ENCODE results near the gene AIG1. TPM values are rescaled to one million over a fixed set of nuclear protein-coding genes. Genes with fewer than 3 reads are reported as not detected.

The AIG1 gene
- polyA plus RNA-seq, 1 donor from 2014 or later = 23.2 TPM

- Histone ChIP-seq H3F3A (ENCODE audit: insufficient read depth, low read length, poor library complexity, severe bottlenecking) (no peaks in the 10 kb centered on the region), H4K20me1 (ENCODE audit: insufficient read depth) (no peaks in the 10 kb centered on the region), H3K4me2 (ENCODE audit: low read length) (no peak overlapping the region), H2AFZ (ENCODE audit: low read depth, low read length) (no peak overlapping the region), H3K4me3 (ENCODE audit: low read length) (no peak overlapping the region), H3K9me3 (ENCODE audit: low read length) (no peaks in the 10 kb centered on the region), H3K79me2 (replicated peaks; ENCODE audit: insufficient read depth, low read length) (no peaks in the 10 kb centered on the region), H3K9me2 (ENCODE audit: insufficient read depth, low read length) (no peaks in the 10 kb centered on the region), H3K36me3 (ENCODE audit: insufficient read depth, low read length) (no peaks in the 10 kb centered on the region), H3K9ac (ENCODE audit: low read length) (no peak overlapping the region), H3K27me3 (ENCODE audit: insufficient read depth, low read depth, low read length) (no peaks in the 10 kb centered on the region), H3K27ac (ENCODE audit: low read length) (no peak overlapping the region)
- TF ChIP-seq SMC3 (conservative IDR thresholded peaks at IDR 0.05; ENCODE audit: poor library complexity) = no peak
- TF ChIP-seq TAF1 (IDR thresholded peaks at IDR 0.05; ENCODE audit: low read depth) = no peak
- no peak for TF ChIP-seq EZH2 (IDR thresholded peaks at IDR 0.05; ENCODE audit: borderline replicate concordance, insufficient read depth, low read length, poor library complexity, severe bottlenecking)
- TF ChIP-seq MXI1 (conservative IDR thresholded peaks at IDR 0.05; ENCODE audit: poor library complexity, severe bottlenecking) = no peak
- TF ChIP-seq, protein P1, sequence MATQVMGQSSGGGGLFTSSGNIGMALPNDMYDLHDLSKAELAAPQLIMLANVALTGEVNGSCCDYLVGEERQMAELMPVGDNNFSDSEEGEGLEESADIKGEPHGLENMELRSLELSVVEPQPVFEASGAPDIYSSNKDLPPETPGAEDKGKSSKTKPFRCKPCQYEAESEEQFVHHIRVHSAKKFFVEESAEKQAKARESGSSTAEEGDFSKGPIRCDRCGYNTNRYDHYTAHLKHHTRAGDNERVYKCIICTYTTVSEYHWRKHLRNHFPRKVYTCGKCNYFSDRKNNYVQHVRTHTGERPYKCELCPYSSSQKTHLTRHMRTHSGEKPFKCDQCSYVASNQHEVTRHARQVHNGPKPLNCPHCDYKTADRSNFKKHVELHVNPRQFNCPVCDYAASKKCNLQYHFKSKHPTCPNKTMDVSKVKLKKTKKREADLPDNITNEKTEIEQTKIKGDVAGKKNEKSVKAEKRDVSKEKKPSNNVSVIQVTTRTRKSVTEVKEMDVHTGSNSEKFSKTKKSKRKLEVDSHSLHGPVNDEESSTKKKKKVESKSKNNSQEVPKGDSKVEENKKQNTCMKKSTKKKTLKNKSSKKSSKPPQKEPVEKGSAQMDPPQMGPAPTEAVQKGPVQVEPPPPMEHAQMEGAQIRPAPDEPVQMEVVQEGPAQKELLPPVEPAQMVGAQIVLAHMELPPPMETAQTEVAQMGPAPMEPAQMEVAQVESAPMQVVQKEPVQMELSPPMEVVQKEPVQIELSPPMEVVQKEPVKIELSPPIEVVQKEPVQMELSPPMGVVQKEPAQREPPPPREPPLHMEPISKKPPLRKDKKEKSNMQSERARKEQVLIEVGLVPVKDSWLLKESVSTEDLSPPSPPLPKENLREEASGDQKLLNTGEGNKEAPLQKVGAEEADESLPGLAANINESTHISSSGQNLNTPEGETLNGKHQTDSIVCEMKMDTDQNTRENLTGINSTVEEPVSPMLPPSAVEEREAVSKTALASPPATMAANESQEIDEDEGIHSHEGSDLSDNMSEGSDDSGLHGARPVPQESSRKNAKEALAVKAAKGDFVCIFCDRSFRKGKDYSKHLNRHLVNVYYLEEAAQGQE (IDR thresholded peaks at IDR 0.05; ENCODE audit: borderline replicate concordance) = no peak
- no peak for TF ChIP-seq POLR2AphosphoS5 (IDR thresholded peaks at IDR 0.05)
- TF ChIP-seq CTCF (IDR thresholded peaks at IDR 0.05; ENCODE audit: poor library complexity, severe bottlenecking) = no peak
- TF ChIP-seq EP300 (conservative IDR thresholded peaks at IDR 0.05; ENCODE audit: poor library complexity, severe bottlenecking) = no peak
Measured at GRCh38 chr6:143210420-143210819, 149.7 kb downstream of the AIG1 start.

- Histone ChIP-seq H3K9me3 (ENCODE audit: low read length) (no peaks in the 10 kb centered on the region), H2AFZ (ENCODE audit: low read depth, low read length) (no peak overlapping the region), H3K9ac (ENCODE audit: low read length) (no peak overlapping the region), H3F3A (ENCODE audit: insufficient read depth, low read length, poor library complexity, severe bottlenecking) (no peaks in the 10 kb centered on the region), H3K4me2 (ENCODE audit: low read length) (no peak overlapping the region), H3K36me3 (ENCODE audit: insufficient read depth, low read length) (no peaks in the 10 kb centered on the region), H3K9me2 (ENCODE audit: insufficient read depth, low read length) (no peaks in the 10 kb centered on the region), H3K79me2 (replicated peaks; ENCODE audit: insufficient read depth, low read length) (no peaks in the 10 kb centered on the region), H3K27me3 (ENCODE audit: insufficient read depth, low read depth, low read length) (no peaks in the 10 kb centered on the region), H3K27ac (ENCODE audit: low read length) (no peak overlapping the region), H4K20me1 (ENCODE audit: insufficient read depth) (no peaks in the 10 kb centered on the region), H3K4me3 (ENCODE audit: low read length) (no peak overlapping the region)
- no peak for TF ChIP-seq CTCF (IDR thresholded peaks at IDR 0.05; ENCODE audit: poor library complexity, severe bottlenecking)
- no peak for TF ChIP-seq POLR2AphosphoS5 (IDR thresholded peaks at IDR 0.05)
- TF ChIP-seq TAF1 (IDR thresholded peaks at IDR 0.05; ENCODE audit: low read depth) = no peak
- TF ChIP-seq RAD21 (conservative IDR thresholded peaks at IDR 0.05) = no peak
- no peak for TF ChIP-seq EZH2 (IDR thresholded peaks at IDR 0.05; ENCODE audit: borderline replicate concordance, insufficient read depth, low read length, poor library complexity, severe bottlenecking)
- no peak for TF ChIP-seq SMC3 (conservative IDR thresholded peaks at IDR 0.05; ENCODE audit: poor library complexity)
- TF ChIP-seq EP300 (conservative IDR thresholded peaks at IDR 0.05; ENCODE audit: poor library complexity, severe bottlenecking) = no peak
- TF ChIP-seq, protein P1 (IDR thresholded peaks at IDR 0.05; ENCODE audit: borderline replicate concordance) = no peak
- TF ChIP-seq MXI1 (conservative IDR thresholded peaks at IDR 0.05; ENCODE audit: poor library complexity, severe bottlenecking) = no peak
Measured at GRCh38 chr6:143213859-143214376, 153.2 kb downstream of the AIG1 start.
